T-helper 17 cell (primary cell): ENCODE results near the gene HOMER3. TPM values are rescaled to one million over a fixed set of nuclear protein-coding genes. Genes with fewer than 3 reads are reported as not detected.

Source experiments
- ATAC-seq: fragments of 150-1000 bp; cut with Tn5 transposase; 2 replicates; pipeline ENCODE4 v1.10.0; 2021; ENCODE audit warnings: mild to moderate bottlenecking, moderate library complexity
- DNase-seq, 3 donors: peaks; one replicate each; pipeline versions ENCODE4 v3.0.0 to v3.0.0-alpha.2; 2020 to 2021
- H3K9me3 ChIP-seq: one replicate; pipeline ENCODE4 v1.7.0; 2013; ENCODE audit warnings: low read length, mild to moderate bottlenecking; ENCODE audit not compliant: control insufficient read depth, poor library complexity, severe bottlenecking
- H3K27ac Mint-ChIP-seq: one replicate; pipeline ENCODE4 v1.8.0; 2022; ENCODE audit warnings: mild to moderate bottlenecking, moderate library complexity, mixed read lengths
- H3K27me3 Mint-ChIP-seq: one replicate; pipeline ENCODE4 v1.8.0; 2022; ENCODE audit warnings: mixed read lengths
- H3K36me3 Mint-ChIP-seq: one replicate; pipeline ENCODE4 v1.8.0; 2022; ENCODE audit warnings: low read depth, mixed read lengths
- H3K4me1 Mint-ChIP-seq: one replicate; pipeline ENCODE4 v1.8.0; 2022; ENCODE audit warnings: mild to moderate bottlenecking, mixed read lengths
- H3K4me3 Mint-ChIP-seq: one replicate; pipeline ENCODE4 v1.8.0; 2022; ENCODE audit warnings: mild to moderate bottlenecking, moderate library complexity, mixed read lengths
- total RNA-seq, 4 donors: library from RNA in 2 of 4; stranded (reverse) in 2 of 4; gene quantifications; one replicate each; pipeline ENCODE4 v1.2.3 and lab custom pipeline; 2022 to 2026

Gene HOMER3
- total RNA-seq, 2 donors from 2014 or later = 3.3 to 4.7 TPM

GRCh38 chr19:18899624-18900560 is 41.1 kb downstream of the HOMER3 start:
- Mint-ChIP-seq H3K27ac (no peak overlapping the region), H3K4me3 (no peak overlapping the region), H3K4me1 (peaks cover 10% of the 10 kb centered on the region), H3K27me3 (peaks cover 18% of the 10 kb centered on the region), H3K36me3 (peaks cover 6% of the 10 kb centered on the region)
- DNase-seq (no peak), ATAC-seq (peak; percentile 9)
- H3K9me3 ChIP-seq = no peaks in the 10 kb centered on the region

DNA sequence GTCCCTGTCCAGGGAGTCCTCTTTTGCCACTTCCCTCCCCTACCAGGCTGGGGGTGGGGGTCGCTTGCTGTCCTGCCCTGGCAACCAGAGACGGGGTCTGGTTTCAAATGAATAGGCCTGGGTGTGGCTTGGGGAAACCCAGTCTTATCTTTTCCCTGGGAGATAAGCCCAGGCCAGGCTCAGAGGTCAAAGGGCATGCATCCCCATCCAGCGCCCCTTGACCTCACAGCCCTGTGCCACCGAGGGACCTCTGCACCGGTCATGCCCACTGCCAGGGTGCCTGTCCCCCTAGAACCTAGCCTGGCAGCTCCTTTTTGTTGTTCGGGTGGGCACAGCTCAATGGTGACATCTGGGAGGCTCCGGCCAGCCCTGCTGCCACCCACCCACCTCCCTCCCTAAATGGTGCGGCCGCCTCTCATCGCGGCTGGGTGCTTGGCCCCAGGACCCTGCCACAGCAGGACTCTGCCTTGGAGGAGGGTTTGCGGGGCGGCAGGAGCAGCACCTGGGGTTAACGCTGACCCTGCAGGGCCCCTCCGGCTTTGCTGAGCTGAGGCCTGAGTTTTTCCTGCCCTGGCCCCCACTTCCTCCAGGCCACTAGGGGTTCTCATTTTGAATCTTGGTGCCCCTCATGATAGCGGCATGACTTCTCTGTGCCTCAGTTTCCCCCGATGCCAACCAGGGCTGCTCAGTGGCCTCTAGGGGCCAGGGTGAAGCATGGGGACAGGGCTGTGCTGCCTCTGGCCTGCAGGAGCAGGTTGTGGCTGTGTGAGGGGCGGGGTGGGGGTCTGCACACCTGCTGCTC is 42.2 kb downstream of the HOMER3 start:
- H3K9me3 ChIP-seq = no peaks in the 10 kb centered on the region
- Mint-ChIP-seq H3K36me3 (peaks cover 6% of the 10 kb centered on the region), H3K4me1 (peaks cover 10% of the 10 kb centered on the region), H3K27ac (no peak overlapping the region), H3K27me3 (peaks cover 18% of the 10 kb centered on the region), H3K4me3 (no peak overlapping the region)
- no peak for ATAC-seq
- DNase-seq = no peak

GRCh38 chr19:18898081-18898606 is 42.9 kb downstream of the HOMER3 start:
- Mint-ChIP-seq H3K36me3 (peaks cover 6% of the 10 kb centered on the region), H3K4me3 (no peak overlapping the region), H3K27me3 (peaks cover 18% of the 10 kb centered on the region), H3K27ac (no peak overlapping the region), H3K4me1 (peaks cover 10% of the 10 kb centered on the region)
- DNase-seq (no peak), ATAC-seq (no peak)
- no peaks in the 10 kb centered on the region for H3K9me3 ChIP-seq

GRCh38 chr19:18897094-18898029 is 43.7 kb downstream of the HOMER3 start:
- H3K27me3 Mint-ChIP-seq = peaks cover 18% of the 10 kb centered on the region
- DNase-seq (no peak), ATAC-seq (peak; percentile 22)
- peaks cover 6% of the 10 kb centered on the region for H3K36me3 Mint-ChIP-seq
- H3K4me1 Mint-ChIP-seq = peaks cover 8% of the 10 kb centered on the region
- no peaks in the 10 kb centered on the region for H3K9me3 ChIP-seq
- H3K27ac Mint-ChIP-seq = no peak overlapping the region
- H3K4me3 Mint-ChIP-seq = peak overlapping the region; percentile 89

- no peak overlapping the region for H3K27ac Mint-ChIP-seq
- DNase-seq = no peak
- peak overlapping the region; percentile 89 for H3K4me3 Mint-ChIP-seq
- peaks cover 18% of the 10 kb centered on the region for H3K27me3 Mint-ChIP-seq
- no peak for ATAC-seq
- peaks cover 8% of the 10 kb centered on the region for H3K4me1 Mint-ChIP-seq
- H3K36me3 Mint-ChIP-seq = peaks cover 6% of the 10 kb centered on the region
- H3K9me3 ChIP-seq = no peaks in the 10 kb centered on the region
Observed at GRCh38 chr19:18896421-18896841, 44.6 kb downstream of the HOMER3 start.

DNA sequence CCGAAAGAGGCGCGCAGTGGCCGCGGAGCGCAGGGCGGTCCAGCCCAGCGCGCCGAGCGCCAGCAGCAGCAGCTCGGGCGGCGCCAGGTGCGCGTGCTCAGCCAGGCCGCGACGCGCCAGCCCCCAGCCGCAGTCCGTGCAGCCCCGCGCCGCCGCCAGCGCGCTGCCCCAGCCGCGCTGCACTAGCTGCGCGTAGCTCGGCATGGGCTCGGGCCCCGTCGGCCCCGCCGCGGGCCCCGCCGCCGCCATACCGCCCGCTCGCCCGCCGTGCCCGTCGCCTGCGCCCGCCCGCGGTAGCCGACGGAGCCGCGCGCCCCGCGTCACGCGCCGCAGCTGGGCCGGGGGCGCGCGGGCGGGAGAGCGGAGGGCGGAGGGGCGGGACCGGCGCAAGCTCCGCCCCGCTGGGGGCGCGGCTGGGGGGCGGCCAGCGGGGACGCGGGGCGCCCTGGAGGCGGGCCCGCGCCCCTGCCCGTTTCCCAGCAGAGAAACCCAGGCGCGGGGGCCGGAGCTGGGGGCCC is 45.1 kb downstream of the HOMER3 start, which contains the start of gene CERS1:
Gene CERS1 (minus strand): TSS at position 335 of the 518 bp plus-strand sequence. CDS start 86 bp downstream, at position 249.
- no peak for DNase-seq

GRCh38 chr19:18895038-18895823 is 45.8 kb downstream of the HOMER3 start:
- no peaks in the 10 kb centered on the region for H3K9me3 ChIP-seq
- Mint-ChIP-seq H3K27ac (no peak overlapping the region), H3K4me1 (peaks cover 8% of the 10 kb centered on the region), H3K4me3 (peak overlapping the region; percentile 45), H3K36me3 (peaks cover 6% of the 10 kb centered on the region), H3K27me3 (peaks cover 19% of the 10 kb centered on the region)
- DNase-seq (no peak), ATAC-seq (no peak)

More for the DNA sequence above, 45.1 kb downstream of the HOMER3 start, which contains the start of gene CERS1:
- no peaks in the 10 kb centered on the region for H3K9me3 ChIP-seq
- peaks cover 18% of the 10 kb centered on the region for H3K27me3 Mint-ChIP-seq
- H3K27ac Mint-ChIP-seq = no peak within 1 kb of the TSS
- H3K36me3 Mint-ChIP-seq = peaks cover 6% of the 10 kb centered on the region
- H3K4me3 Mint-ChIP-seq = peak within 1 kb of the TSS; percentile 89
- ATAC-seq = peak; percentile 27
- H3K4me1 Mint-ChIP-seq = peaks cover 8% of the 10 kb centered on the region

DNA sequence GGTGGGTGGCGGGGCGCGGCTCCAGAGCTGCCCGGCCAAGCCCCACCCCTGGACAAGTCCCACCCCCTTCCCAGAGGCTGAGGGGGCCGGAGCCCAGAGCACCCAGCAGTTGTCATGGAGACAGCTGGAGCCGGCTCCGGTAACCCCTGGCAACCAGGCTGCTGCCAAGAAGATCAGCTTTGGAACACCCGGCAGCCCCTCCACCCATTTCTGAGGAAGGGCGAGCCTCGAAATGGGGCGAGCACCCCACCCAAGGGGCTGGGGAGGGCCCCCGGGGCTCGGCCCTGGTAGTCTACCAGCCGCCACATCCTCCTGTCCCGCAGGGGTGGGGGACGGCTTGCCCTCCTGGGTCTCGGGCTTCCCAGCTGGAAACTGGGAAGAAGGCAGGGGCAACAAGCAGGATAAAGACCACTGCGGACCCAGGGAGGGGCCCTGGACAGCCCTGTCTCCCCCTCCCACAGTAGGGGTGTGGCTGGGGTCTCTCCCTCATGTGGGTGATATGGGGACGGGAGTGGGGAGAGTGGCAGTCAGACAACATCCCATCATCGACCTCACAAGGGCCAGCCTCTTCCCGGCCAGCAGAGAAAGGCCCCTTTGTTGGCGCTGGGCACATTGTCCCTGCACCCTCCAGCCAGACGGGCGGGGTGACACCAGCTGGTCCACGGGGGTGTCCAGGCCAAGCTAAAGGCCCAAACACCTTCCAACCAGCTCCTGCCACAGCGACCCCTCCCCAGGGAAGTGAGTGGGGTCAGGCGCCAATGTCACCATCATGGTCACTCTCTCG is 46.6 kb downstream of the HOMER3 start:
- peak overlapping the region; percentile 45 for H3K4me3 Mint-ChIP-seq
- ATAC-seq (no peak), DNase-seq (no peak)
- peaks cover 26% of the 10 kb centered on the region for H3K27me3 Mint-ChIP-seq
- no peak overlapping the region for H3K27ac Mint-ChIP-seq
- peaks cover 10% of the 10 kb centered on the region for H3K4me1 Mint-ChIP-seq
- H3K9me3 ChIP-seq = no peaks in the 10 kb centered on the region
- peaks cover 6% of the 10 kb centered on the region for H3K36me3 Mint-ChIP-seq

- no peak for ATAC-seq
- H3K9me3 ChIP-seq = no peaks in the 10 kb centered on the region
- Mint-ChIP-seq H3K4me1 (peaks cover 10% of the 10 kb centered on the region), H3K27me3 (peaks cover 26% of the 10 kb centered on the region), H3K27ac (no peak overlapping the region), H3K4me3 (no peak overlapping the region), H3K36me3 (peaks cover 6% of the 10 kb centered on the region)
- DNase-seq = no peak
Observed at GRCh38 chr19:18893587-18894253, 47.3 kb downstream of the HOMER3 start.

DNA sequence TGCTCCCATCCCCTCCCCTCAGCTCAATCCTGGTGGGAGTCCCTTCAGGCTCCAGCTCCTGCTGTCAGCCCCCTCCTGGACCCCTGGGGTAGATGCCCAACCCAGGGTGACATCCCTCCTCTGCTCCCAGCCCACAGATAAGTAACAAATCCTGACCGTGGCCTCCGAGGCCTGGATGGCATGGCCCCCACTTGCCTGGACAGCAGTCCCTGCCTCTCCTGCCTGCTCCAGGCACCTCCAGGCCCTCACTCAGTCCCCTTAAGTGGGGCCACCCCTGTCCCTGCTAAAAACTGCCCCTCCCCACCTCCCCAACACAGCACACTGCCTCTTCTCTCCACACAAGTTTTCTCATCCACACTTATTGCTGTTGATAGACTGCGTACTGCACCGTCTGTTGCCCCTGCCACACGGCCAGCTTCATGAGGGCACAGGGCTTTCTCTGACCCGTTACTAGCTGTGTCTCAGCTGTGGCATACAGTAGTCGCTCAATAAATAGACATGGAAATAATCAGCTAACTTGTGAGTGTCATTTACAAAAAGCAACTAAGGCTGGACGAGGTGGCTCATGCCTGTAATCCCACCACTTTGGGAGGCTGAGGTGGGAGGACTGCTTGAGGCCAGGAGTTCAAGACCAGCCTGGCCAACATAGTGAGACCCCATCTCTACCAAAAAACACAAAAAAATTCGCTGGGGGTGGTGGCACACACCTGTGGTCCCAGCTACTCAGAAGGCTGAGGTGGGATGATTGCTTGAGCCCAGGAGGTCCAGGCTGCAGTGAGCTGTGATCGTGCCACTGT is 50.9 kb downstream of the HOMER3 start:
- Mint-ChIP-seq H3K27me3 (peaks cover 8% of the 10 kb centered on the region), H3K4me1 (peaks cover 2% of the 10 kb centered on the region), H3K4me3 (no peak overlapping the region), H3K27ac (no peak overlapping the region), H3K36me3 (no peaks in the 10 kb centered on the region)
- H3K9me3 ChIP-seq = no peaks in the 10 kb centered on the region
- ATAC-seq = no peak
- no peak for DNase-seq
